IMR-90 (cell line): ENCODE data around the gene USP5.

Experiments
- CEBPB ChIP-seq: IDR thresholded peaks from 2 replicates; pipeline ENCODE4 v1.6.1; 2012; ENCODE audit warnings: low read depth, low read length, improper control_type of control experiment
- MAFK ChIP-seq: IDR thresholded peaks from 2 replicates; pipeline ENCODE4 v1.6.1; 2012; ENCODE audit warnings: low read depth, low read length, improper control_type of control experiment
- POLR2A ChIP-seq: IDR thresholded peaks from 2 replicates; pipeline ENCODE4 v1.6.1; 2012; ENCODE audit warnings: mild to moderate bottlenecking, low read depth, low read length
- RAD21 ChIP-seq: IDR thresholded peaks from 2 replicates; pipeline ENCODE4 v1.6.1; 2012; ENCODE audit warnings: low read length, improper control_type of control experiment
- TF ChIP-seq, protein P1 (sequence below): conservative IDR thresholded peaks from 2 replicates; pipeline ENCODE4 v1.5.1; 2012; ENCODE audit warnings: mild to moderate bottlenecking, low read depth, low read length, improper control_type of control experiment

DNA sequence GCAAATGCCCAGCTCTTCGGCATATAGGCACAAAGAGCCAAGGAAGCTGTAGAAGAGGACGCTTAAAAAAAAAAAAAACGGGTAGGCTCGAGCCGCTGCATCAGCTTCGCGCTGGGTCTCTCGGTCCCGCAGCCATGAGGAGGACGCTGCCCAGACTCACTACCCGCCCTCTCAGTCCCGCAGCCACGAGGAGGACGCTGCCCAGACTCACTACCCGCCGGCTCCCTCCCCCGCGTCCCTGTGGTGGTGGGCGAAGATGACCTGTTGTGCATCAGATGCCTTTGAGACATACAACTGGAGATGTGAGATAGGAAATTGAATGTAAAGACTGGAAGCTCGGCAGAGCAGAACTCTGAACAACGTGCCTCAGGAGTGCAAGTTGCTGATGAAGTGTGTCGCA lies 32.6 kb downstream of the USP5 start:
- TF ChIP-seq, protein P1, sequence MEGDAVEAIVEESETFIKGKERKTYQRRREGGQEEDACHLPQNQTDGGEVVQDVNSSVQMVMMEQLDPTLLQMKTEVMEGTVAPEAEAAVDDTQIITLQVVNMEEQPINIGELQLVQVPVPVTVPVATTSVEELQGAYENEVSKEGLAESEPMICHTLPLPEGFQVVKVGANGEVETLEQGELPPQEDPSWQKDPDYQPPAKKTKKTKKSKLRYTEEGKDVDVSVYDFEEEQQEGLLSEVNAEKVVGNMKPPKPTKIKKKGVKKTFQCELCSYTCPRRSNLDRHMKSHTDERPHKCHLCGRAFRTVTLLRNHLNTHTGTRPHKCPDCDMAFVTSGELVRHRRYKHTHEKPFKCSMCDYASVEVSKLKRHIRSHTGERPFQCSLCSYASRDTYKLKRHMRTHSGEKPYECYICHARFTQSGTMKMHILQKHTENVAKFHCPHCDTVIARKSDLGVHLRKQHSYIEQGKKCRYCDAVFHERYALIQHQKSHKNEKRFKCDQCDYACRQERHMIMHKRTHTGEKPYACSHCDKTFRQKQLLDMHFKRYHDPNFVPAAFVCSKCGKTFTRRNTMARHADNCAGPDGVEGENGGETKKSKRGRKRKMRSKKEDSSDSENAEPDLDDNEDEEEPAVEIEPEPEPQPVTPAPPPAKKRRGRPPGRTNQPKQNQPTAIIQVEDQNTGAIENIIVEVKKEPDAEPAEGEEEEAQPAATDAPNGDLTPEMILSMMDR = no peak
- TF ChIP-seq POLR2A (no peak), MAFK (no peak), RAD21 (no peak), CEBPB (no peak)
